ENCODE data around the gene PEX11G.

DNA sequence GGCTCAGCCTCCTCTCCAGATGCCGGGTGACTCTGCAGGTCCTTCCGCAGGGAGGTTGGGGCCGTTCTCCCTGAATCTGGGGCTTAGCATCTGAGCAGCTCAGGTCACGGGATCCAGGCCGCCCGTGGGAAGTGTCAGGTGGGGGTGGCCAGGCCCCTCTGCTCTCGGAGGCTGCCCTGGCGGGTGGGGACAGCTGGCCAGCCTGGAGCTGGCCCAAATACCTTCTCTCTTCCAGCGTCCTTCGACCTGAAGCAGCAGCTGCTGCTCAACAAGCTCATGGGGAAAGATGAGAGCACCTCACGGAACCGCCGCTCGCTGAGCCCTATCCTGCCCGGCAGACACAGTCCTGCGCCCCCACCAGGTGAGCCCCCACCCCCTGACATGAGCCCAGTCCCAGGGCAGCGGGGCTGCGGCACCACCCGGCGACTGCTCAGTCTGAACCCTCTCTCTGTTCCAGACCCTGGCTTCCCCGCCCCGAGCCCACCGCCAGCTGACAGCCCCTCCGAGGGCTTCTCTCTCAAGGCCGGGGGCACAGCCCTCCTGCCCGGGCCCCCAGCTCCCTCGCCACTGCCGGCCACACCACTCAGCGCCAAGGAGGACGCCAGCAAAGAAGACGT is 19.1 kb downstream of the PEX11G start:
- TF ChIP-seq POLR2A (IDR thresholded peaks at IDR 0.05; ENCODE audit: low read depth, low read length) (no peak), CTCF (IDR thresholded peaks at IDR 0.05; ENCODE audit: extremely low read depth in 1 of 2, insufficient read depth in 1 of 2, low read depth in 1 of 2, low read length in 2 of 2) (no peak), FOS (IDR thresholded peaks at IDR 0.05; ENCODE audit: borderline replicate concordance, insufficient read depth, low read length) (no peak), POLR2AphosphoS5 (IDR thresholded peaks at IDR 0.05; ENCODE audit: insufficient read depth, low read depth, low read length) (no peak), JUN (IDR thresholded peaks at IDR 0.05; ENCODE audit: borderline replicate concordance, insufficient read depth, insufficient read length, low read depth) (no peak), MYC (IDR thresholded peaks at IDR 0.05; ENCODE audit: low read depth, low read length) (no peak)
